Measurements from ENCODE around the gene CCR5.

DNA sequence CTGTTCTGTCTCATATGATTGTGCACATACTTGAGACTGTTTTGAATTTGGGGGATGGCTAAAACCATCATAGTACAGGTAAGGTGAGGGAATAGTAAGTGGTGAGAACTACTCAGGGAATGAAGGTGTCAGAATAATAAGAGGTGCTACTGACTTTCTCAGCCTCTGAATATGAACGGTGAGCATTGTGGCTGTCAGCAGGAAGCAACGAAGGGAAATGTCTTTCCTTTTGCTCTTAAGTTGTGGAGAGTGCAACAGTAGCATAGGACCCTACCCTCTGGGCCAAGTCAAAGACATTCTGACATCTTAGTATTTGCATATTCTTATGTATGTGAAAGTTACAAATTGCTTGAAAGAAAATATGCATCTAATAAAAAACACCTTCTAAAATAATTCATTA, 5.1 kb downstream of the CCR5 start:
- no peak for TF ChIP-seq EZH2 (IDR thresholded peaks at IDR 0.05; ENCODE audit: low read length, unreplicated experiment)
- TF ChIP-seq, protein P1, sequence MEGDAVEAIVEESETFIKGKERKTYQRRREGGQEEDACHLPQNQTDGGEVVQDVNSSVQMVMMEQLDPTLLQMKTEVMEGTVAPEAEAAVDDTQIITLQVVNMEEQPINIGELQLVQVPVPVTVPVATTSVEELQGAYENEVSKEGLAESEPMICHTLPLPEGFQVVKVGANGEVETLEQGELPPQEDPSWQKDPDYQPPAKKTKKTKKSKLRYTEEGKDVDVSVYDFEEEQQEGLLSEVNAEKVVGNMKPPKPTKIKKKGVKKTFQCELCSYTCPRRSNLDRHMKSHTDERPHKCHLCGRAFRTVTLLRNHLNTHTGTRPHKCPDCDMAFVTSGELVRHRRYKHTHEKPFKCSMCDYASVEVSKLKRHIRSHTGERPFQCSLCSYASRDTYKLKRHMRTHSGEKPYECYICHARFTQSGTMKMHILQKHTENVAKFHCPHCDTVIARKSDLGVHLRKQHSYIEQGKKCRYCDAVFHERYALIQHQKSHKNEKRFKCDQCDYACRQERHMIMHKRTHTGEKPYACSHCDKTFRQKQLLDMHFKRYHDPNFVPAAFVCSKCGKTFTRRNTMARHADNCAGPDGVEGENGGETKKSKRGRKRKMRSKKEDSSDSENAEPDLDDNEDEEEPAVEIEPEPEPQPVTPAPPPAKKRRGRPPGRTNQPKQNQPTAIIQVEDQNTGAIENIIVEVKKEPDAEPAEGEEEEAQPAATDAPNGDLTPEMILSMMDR (conservative IDR thresholded peaks at IDR 0.05; ENCODE audit: low read depth, low read length): no peak
- TF ChIP-seq EZH2phosphoT487 (IDR thresholded peaks at IDR 0.05; ENCODE audit: borderline replicate concordance, low read length): no peak
